GM21717 (cell line): ENCODE measurements around the gene SLC4A5.

Experiments
- ATAC-seq: cut with Tn5 transposase; IDR thresholded peaks from one replicate; pipeline ENCODE4 v1.9.1; 2021; ENCODE audit warnings: mild to moderate bottlenecking, moderate library complexity; ENCODE audit not compliant: unreplicated experiment

Gene SLC4A5

GRCh38 chr2:74278694-74279093, 64.5 kb downstream of the SLC4A5 start:
- no peak for ATAC-seq

- ATAC-seq: no peak
These were observed 65.0 kb downstream of the SLC4A5 start for GRCh38 chr2:74278176-74278575.

GRCh38 chr2:74275228-74275627, 68.0 kb downstream of the SLC4A5 start:
- ATAC-seq: no peak

- ATAC-seq: no peak
These were observed 73.5 kb downstream of the SLC4A5 start for GRCh38 chr2:74269667-74270066.

GRCh38 chr2:74267068-74267467, 76.1 kb downstream of the SLC4A5 start:
- ATAC-seq: no peak

- ATAC-seq: no peak
These were observed 78.9 kb downstream of the SLC4A5 start for GRCh38 chr2:74264281-74264680.

GRCh38 chr2:74262681-74263080, 80.5 kb downstream of the SLC4A5 start:
- no peak for ATAC-seq

- ATAC-seq: no peak
These were observed 81.9 kb downstream of the SLC4A5 start for GRCh38 chr2:74261204-74261864.

- no peak for ATAC-seq
These were observed 82.7 kb downstream of the SLC4A5 start for GRCh38 chr2:74260495-74260894.

GRCh38 chr2:74259733-74260132, 83.5 kb downstream of the SLC4A5 start:
- no peak for ATAC-seq

- ATAC-seq: no peak
These were observed 84.0 kb downstream of the SLC4A5 start for GRCh38 chr2:74259191-74259590.

- no peak for ATAC-seq
These were observed 87.5 kb downstream of the SLC4A5 start for GRCh38 chr2:74255660-74256213.

GRCh38 chr2:74253971-74254310, 89.3 kb downstream of the SLC4A5 start:
- ATAC-seq: no peak

GRCh38 chr2:74253306-74253970, 89.8 kb downstream of the SLC4A5 start:
- ATAC-seq: no peak

- ATAC-seq: no peak
These were observed 90.4 kb downstream of the SLC4A5 start for GRCh38 chr2:74252862-74253261.

- ATAC-seq: no peak
These were observed 91.2 kb downstream of the SLC4A5 start for GRCh38 chr2:74252036-74252435.

GRCh38 chr2:74250189-74250631, 93.0 kb downstream of the SLC4A5 start:
- no peak for ATAC-seq

GRCh38 chr2:74249406-74250122, 93.7 kb downstream of the SLC4A5 start:
- no peak for ATAC-seq

- no peak for ATAC-seq
These were observed 96.6 kb downstream of the SLC4A5 start for GRCh38 chr2:74246496-74247195.

GRCh38 chr2:74244286-74244685, 98.9 kb downstream of the SLC4A5 start:
- ATAC-seq: no peak
